GM15510 (cell line): ENCODE data around the gene TFPI.

Source experiments
- POLR2A ChIP-seq: IDR thresholded peaks from 3 replicates; pipeline ENCODE4 v1.6.1; 2011; ENCODE audit warnings: borderline replicate concordance; ENCODE audit not compliant: insufficient read length; ENCODE audit errors: extremely low read depth

The TFPI gene

GRCh38 chr2:187424146-187424545 lies 130.1 kb downstream of the TFPI start:
- TF ChIP-seq POLR2A = no peak

- TF ChIP-seq POLR2A = no peak
These were observed 132.0 kb downstream of the TFPI start for GRCh38 chr2:187422282-187422681.

GRCh38 chr2:187421519-187421918 lies 132.7 kb downstream of the TFPI start:
- no peak for TF ChIP-seq POLR2A

GRCh38 chr2:187419808-187420207 lies 134.4 kb downstream of the TFPI start:
- TF ChIP-seq POLR2A = no peak

- TF ChIP-seq POLR2A = no peak
These were observed 138.8 kb downstream of the TFPI start for GRCh38 chr2:187415449-187415848.
